Neural progenitor cell (in vitro differentiated cells): ENCODE data around the gene VCX3A.

ENCODE experiments used
- EZH2 ChIP-seq: fragments of 200-600 bp; sonication (generic); IDR thresholded peaks from 2 replicates; pipeline ENCODE4 v1.6.1; 2017; ENCODE audit warnings: antibody characterized with exemption, mild to moderate bottlenecking, moderate library complexity
- EZH2phosphoT487 ChIP-seq: fragments of 200-600 bp; sonication (generic); IDR thresholded peaks from 2 replicates; pipeline ENCODE4 v1.6.1; 2017; ENCODE audit warnings: antibody characterized with exemption
- TF ChIP-seq, protein P1 (sequence below): fragments of 200-600 bp; sonication (generic); IDR thresholded peaks from 2 replicates; pipeline ENCODE4 v1.5.1; 2017; ENCODE audit warnings: antibody characterized with exemption, mild to moderate bottlenecking

GRCh38 chrX:6506444-6506843, 28.5 kb downstream of the VCX3A start:
- TF ChIP-seq EZH2 (no peak), EZH2phosphoT487 (no peak)
- TF ChIP-seq, protein P1, sequence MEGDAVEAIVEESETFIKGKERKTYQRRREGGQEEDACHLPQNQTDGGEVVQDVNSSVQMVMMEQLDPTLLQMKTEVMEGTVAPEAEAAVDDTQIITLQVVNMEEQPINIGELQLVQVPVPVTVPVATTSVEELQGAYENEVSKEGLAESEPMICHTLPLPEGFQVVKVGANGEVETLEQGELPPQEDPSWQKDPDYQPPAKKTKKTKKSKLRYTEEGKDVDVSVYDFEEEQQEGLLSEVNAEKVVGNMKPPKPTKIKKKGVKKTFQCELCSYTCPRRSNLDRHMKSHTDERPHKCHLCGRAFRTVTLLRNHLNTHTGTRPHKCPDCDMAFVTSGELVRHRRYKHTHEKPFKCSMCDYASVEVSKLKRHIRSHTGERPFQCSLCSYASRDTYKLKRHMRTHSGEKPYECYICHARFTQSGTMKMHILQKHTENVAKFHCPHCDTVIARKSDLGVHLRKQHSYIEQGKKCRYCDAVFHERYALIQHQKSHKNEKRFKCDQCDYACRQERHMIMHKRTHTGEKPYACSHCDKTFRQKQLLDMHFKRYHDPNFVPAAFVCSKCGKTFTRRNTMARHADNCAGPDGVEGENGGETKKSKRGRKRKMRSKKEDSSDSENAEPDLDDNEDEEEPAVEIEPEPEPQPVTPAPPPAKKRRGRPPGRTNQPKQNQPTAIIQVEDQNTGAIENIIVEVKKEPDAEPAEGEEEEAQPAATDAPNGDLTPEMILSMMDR: no peak
